Measurements from ENCODE around the gene EVC.

The EVC gene

GRCh38 chr4:5710961-5711478 lies at the start of gene EVC:
Gene EVC (plus strand): TSS chr4:5711201. CDS start chr4:5711381, 180 bp downstream.
- peak; percentile 12 for DNase-seq (ENCODE audit: low read depth)

- no peak for DNase-seq (ENCODE audit: low read depth)
Measured at GRCh38 chr4:5661237-5661636, 49.8 kb upstream of the EVC start.

GRCh38 chr4:5662555-5662954 lies 48.4 kb upstream of the EVC start:
- DNase-seq (ENCODE audit: low read depth) = no peak

GRCh38 chr4:5664778-5665177 lies 46.2 kb upstream of the EVC start:
- no peak for DNase-seq (ENCODE audit: low read depth)

GRCh38 chr4:5666741-5667140 lies 44.3 kb upstream of the EVC start:
- no peak for DNase-seq (ENCODE audit: low read depth)

- DNase-seq (ENCODE audit: low read depth) = no peak
Measured at GRCh38 chr4:5676763-5677162, 34.2 kb upstream of the EVC start.

- no peak for DNase-seq (ENCODE audit: low read depth)
Measured at GRCh38 chr4:5678977-5679376, 32.0 kb upstream of the EVC start.

- no peak for DNase-seq (ENCODE audit: low read depth)
Measured at GRCh38 chr4:5683566-5683965, 27.4 kb upstream of the EVC start.

- DNase-seq (ENCODE audit: low read depth) = no peak
Measured at GRCh38 chr4:5685296-5685695, 25.7 kb upstream of the EVC start.

GRCh38 chr4:5686338-5686737 lies 24.7 kb upstream of the EVC start:
- DNase-seq (ENCODE audit: low read depth) = no peak

GRCh38 chr4:5689065-5689464 lies 21.9 kb upstream of the EVC start:
- no peak for DNase-seq (ENCODE audit: low read depth)

GRCh38 chr4:5691491-5692132 lies 19.4 kb upstream of the EVC start:
- DNase-seq (ENCODE audit: low read depth) = no peak

- no peak for DNase-seq (ENCODE audit: low read depth)
Measured at GRCh38 chr4:5693871-5694270, 17.1 kb upstream of the EVC start.

- DNase-seq (ENCODE audit: low read depth) = no peak
Measured at GRCh38 chr4:5696341-5696740, 14.7 kb upstream of the EVC start.

GRCh38 chr4:5700459-5700858 lies 10.5 kb upstream of the EVC start:
- DNase-seq (ENCODE audit: low read depth) = no peak

GRCh38 chr4:5701971-5702370 lies 9.0 kb upstream of the EVC start:
- no peak for DNase-seq (ENCODE audit: low read depth)

GRCh38 chr4:5703831-5704230 lies 7.2 kb upstream of the EVC start:
- no peak for DNase-seq (ENCODE audit: low read depth)

- DNase-seq (ENCODE audit: low read depth) = no peak
Measured at GRCh38 chr4:5704276-5704675, 6.7 kb upstream of the EVC start.

GRCh38 chr4:5705647-5706320 lies 5.2 kb upstream of the EVC start:
- no peak for DNase-seq (ENCODE audit: low read depth)

- DNase-seq (ENCODE audit: low read depth) = no peak
Measured at GRCh38 chr4:5706486-5707290, 4.3 kb upstream of the EVC start.

GRCh38 chr4:5707366-5707765 lies 3.6 kb upstream of the EVC start:
- DNase-seq (ENCODE audit: low read depth) = no peak

- DNase-seq (ENCODE audit: low read depth) = no peak
Measured at GRCh38 chr4:5707778-5708448, 3.1 kb upstream of the EVC start.
